ENCODE measurements around the gene HDAC1. TPM values are rescaled to one million over a fixed set of nuclear protein-coding genes. Genes with fewer than 3 reads are reported as not detected.

The HDAC1 gene
- polyA plus RNA-seq, 1 of the 3 experiments (the other 2 are of a cell fraction) = 172 TPM

DNA sequence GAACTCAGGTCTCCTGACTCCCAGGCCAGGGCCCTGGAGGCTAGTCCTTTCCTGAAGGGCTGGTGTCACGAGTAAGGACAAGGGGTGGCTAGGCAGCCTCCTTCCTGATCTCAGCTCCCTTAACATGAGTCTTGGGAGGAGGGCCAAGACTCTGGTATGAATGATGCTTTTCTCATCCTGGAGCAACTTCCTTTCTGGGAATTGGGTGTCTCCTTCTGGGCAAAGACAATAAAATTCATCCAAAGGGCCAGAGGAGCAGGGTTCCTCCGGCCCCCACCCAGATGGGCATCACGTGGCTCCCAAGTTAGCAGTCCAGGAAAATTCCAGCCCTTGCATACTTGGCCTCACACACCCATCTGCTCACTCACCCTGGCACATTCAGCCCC lies 45.0 kb upstream of the HDAC1 start, which contains the start of gene FAM167B:
FAM167B (plus strand) TSS at position 335 of the 386 bp plus-strand sequence. CDS start 200 bp downstream, outside the sequence.
- H3K9ac ChIP-seq = no peak within 1 kb of the TSS
- H3K4me1 ChIP-seq (ENCODE audit: control insufficient read depth in 1 of 2, insufficient read depth in 2 of 2, low read depth in 1 of 2, low read length in 1 of 2) = peaks cover 7 to 10% of the 10 kb centered on the region in 2 experiments; a peak in 3 of 4 replicates
- no peak for DNase-seq
- peak within 1 kb of the TSS; percentile 19; the same call in 1 of the 2 replicates for H2AFZ ChIP-seq (ENCODE audit: low read depth)
- no peaks in the 10 kb centered on the region for H3K27me3 ChIP-seq (ENCODE audit: insufficient read depth)
- H3K79me2 ChIP-seq (ENCODE audit: insufficient read depth) = no peaks in the 10 kb centered on the region
- no CpG with 5 or more reads among the region's 3 CpGs for WGBS (ENCODE audit: low lambda C conversion rate)
- no peaks in the 10 kb centered on the region for H3K9me2 ChIP-seq
- H4K20me1 ChIP-seq (ENCODE audit: insufficient read depth) = no peaks in the 10 kb centered on the region
- TF ChIP-seq, protein P1, sequence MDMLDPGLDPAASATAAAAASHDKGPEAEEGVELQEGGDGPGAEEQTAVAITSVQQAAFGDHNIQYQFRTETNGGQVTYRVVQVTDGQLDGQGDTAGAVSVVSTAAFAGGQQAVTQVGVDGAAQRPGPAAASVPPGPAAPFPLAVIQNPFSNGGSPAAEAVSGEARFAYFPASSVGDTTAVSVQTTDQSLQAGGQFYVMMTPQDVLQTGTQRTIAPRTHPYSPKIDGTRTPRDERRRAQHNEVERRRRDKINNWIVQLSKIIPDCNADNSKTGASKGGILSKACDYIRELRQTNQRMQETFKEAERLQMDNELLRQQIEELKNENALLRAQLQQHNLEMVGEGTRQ (IDR thresholded peaks at IDR 0.05; ENCODE audit: borderline replicate concordance, low read depth, low read length) = no peak
- TF ChIP-seq, protein P2, sequence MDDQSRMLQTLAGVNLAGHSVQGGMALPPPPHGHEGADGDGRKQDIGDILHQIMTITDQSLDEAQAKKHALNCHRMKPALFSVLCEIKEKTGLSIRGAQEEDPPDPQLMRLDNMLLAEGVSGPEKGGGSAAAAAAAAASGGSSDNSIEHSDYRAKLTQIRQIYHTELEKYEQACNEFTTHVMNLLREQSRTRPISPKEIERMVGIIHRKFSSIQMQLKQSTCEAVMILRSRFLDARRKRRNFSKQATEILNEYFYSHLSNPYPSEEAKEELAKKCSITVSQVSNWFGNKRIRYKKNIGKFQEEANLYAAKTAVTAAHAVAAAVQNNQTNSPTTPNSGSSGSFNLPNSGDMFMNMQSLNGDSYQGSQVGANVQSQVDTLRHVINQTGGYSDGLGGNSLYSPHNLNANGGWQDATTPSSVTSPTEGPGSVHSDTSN (IDR thresholded peaks at IDR 0.05) = no peak
- TF ChIP-seq RAD21 (IDR thresholded peaks at IDR 0.05; ENCODE audit: low read length) (no peak), MEF2A (IDR thresholded peaks at IDR 0.05; ENCODE audit: borderline replicate concordance, low read depth) (no peak), TAF1 (IDR thresholded peaks at IDR 0.05; ENCODE audit: borderline replicate concordance, low read depth, low read length) (no peak), ELF1 (IDR thresholded peaks at IDR 0.05) (no peak), POLR2AphosphoS5 (IDR thresholded peaks at IDR 0.05; ENCODE audit: low read depth, low read length) (no peak)
- TF ChIP-seq, protein P3, sequence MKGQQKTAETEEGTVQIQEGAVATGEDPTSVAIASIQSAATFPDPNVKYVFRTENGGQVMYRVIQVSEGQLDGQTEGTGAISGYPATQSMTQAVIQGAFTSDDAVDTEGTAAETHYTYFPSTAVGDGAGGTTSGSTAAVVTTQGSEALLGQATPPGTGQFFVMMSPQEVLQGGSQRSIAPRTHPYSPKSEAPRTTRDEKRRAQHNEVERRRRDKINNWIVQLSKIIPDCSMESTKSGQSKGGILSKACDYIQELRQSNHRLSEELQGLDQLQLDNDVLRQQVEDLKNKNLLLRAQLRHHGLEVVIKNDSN (IDR thresholded peaks at IDR 0.05; ENCODE audit: borderline replicate concordance, low read depth) = peak; percentile 43; the same call in 1 of the 2 replicates
- POLR2A ChIA-PET = interaction anchor here (0.5 kb wide), 1 partner anchor 9 kb away, joined by 3 read pairs; no protein-coding TSS in a partner anchor
- peak within 1 kb of the TSS in 1 of 2 experiments; percentile 47; a peak in 1 of 4 replicates for H3K4me3 ChIP-seq (ENCODE audit: low read depth in 2 of 2, low read length in 1 of 2)
- peaks cover 3% of the 10 kb centered on the region for H3F3A ChIP-seq (replicated peaks; ENCODE audit: insufficient read depth)
- H3K36me3 ChIP-seq (replicated peaks in 1 of 2; ENCODE audit: control insufficient read depth in 1 of 2, insufficient read depth in 2 of 2, low read length in 1 of 2) = no peaks in the 10 kb centered on the region
- no peaks in the 10 kb centered on the region for H3K9me3 ChIP-seq
- CTCF ChIA-PET = interaction anchor here (1.0 to 5.4 kb wide), 8 partner anchors 8 to 59 kb away, joined by 3 to 45 read pairs (median 6); partner anchors contain the start of gene CCDC28B
- H3K4me2 ChIP-seq = peak within 1 kb of the TSS; percentile 44; the same call in 1 of the 2 replicates
- no peak within 1 kb of the TSS for H3K27ac ChIP-seq (ENCODE audit: low read depth in 2 of 2, low read length in 1 of 2)

DNA sequence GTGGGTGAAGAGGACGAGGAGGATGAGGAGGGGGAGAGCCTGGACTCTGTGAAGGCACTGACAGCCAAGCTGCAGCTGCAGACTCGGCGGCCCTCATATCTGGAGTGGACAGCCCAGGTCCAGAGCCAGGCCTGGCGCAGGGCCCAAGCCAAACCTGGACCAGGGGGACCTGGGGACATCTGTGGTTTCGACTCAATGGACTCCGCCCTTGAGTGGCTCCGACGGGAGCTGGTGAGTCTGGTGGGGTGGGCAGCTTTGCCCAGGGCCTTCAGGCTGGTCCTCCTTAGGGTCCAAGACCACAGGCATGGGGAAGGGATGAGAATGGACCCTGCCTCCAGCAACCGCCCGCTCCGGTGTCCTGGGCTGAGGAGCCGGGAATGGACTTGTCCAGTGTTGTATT lies 44.4 kb upstream of the HDAC1 start:
- 86% methylated on average over 4 of the region's 12 CpGs for WGBS (ENCODE audit: low lambda C conversion rate)
- Histone ChIP-seq H3F3A (replicated peaks; ENCODE audit: insufficient read depth) (peaks cover 3% of the 10 kb centered on the region), H3K27ac (ENCODE audit: low read depth in 2 of 2, low read length in 1 of 2) (no peak overlapping the region), H3K4me2 (peak overlapping the region; percentile 44; the same call in 1 of the 2 replicates), H3K9me2 (no peaks in the 10 kb centered on the region), H3K9ac (no peak overlapping the region), H4K20me1 (ENCODE audit: insufficient read depth) (no peaks in the 10 kb centered on the region), H3K36me3 (replicated peaks in 1 of 2; ENCODE audit: control insufficient read depth in 1 of 2, insufficient read depth in 2 of 2, low read length in 1 of 2) (no peaks in the 10 kb centered on the region), H3K27me3 (ENCODE audit: insufficient read depth) (no peaks in the 10 kb centered on the region), H3K79me2 (ENCODE audit: insufficient read depth) (no peaks in the 10 kb centered on the region), H3K9me3 (no peaks in the 10 kb centered on the region), H2AFZ (ENCODE audit: low read depth) (no peak overlapping the region), H3K4me1 (ENCODE audit: control insufficient read depth in 1 of 2, insufficient read depth in 2 of 2, low read depth in 1 of 2, low read length in 1 of 2) (peaks cover 5 to 10% of the 10 kb centered on the region in 2 experiments; a peak in 3 of 4 replicates), H3K4me3 (ENCODE audit: low read depth in 2 of 2, low read length in 1 of 2) (no peak overlapping the region)
- POLR2A ChIA-PET = interaction anchor here (0.5 kb wide), 1 partner anchor 10 kb away, joined by 3 read pairs; no protein-coding TSS in a partner anchor
- CTCF ChIA-PET = interaction anchor here (1.0 to 5.4 kb wide), 17 partner anchors 9 to 83 kb away, joined by 3 to 45 read pairs (median 6); partner anchors contain the start of genes CCDC28B and IQCC
- TF ChIP-seq CHD2 (IDR thresholded peaks at IDR 0.05; ENCODE audit: low read length, partially characterized antibody) (no peak), JUND (IDR thresholded peaks at IDR 0.05) (no peak), GABPA (IDR thresholded peaks at IDR 0.05; ENCODE audit: low read depth) (no peak)
- TF ChIP-seq, protein P2 (IDR thresholded peaks at IDR 0.05) = no peak
- DNase-seq = no peak
